Measurements from ENCODE around the gene OR5AP2. TPM values are rescaled to one million over a fixed set of nuclear protein-coding genes. Genes with fewer than 3 reads are reported as not detected.
"Not testable (repeated sequence)": the region's sequence is repeated elsewhere in the genome, so short reads cannot be mapped to it uniquely, and the experiment has no call there.

OR5AP2 gene
- not detected for total RNA-seq

DNA sequence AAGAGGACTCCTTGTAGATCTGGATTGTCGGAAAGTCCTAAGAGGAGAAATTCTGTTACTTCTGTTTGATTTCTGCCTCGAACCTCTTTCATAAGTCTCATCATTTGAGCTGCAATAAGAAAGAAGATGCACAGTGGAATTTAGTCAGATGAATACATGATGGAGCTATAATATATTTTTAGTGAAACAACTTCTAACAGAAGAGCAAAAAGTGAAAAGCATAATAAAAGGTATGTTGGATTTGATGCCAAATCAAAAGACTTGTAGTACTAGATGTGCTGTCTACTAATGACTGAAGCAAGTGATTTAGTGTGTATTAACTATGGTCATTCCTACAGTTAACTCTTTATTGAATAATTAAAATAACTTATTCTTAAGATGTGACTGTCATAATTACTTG, at the start of gene OR5AP2:
OR5AP2 (minus strand) TSS at position 101 of the 400 bp plus-strand sequence; CDS start at position 101, 0 bp downstream.
- H3K27me3 ChIP-seq (replicated peaks; ENCODE audit: insufficient read depth): no peaks in the 10 kb centered on the region
- H3K4me3 ChIP-seq: no peak within 1 kb of the TSS
- H3K36me3 ChIP-seq: no peaks in the 10 kb centered on the region
- H3K9me3 ChIP-seq: no peaks in the 10 kb centered on the region
- no peak within 1 kb of the TSS for H3K27ac ChIP-seq
- intact Hi-C loops (cut with DNase I): no loop called here
- H3K4me1 ChIP-seq (replicated peaks): no peaks in the 10 kb centered on the region
- TF ChIP-seq POLR2A (IDR thresholded peaks at IDR 0.05): no peak
- TF ChIP-seq, protein P1, sequence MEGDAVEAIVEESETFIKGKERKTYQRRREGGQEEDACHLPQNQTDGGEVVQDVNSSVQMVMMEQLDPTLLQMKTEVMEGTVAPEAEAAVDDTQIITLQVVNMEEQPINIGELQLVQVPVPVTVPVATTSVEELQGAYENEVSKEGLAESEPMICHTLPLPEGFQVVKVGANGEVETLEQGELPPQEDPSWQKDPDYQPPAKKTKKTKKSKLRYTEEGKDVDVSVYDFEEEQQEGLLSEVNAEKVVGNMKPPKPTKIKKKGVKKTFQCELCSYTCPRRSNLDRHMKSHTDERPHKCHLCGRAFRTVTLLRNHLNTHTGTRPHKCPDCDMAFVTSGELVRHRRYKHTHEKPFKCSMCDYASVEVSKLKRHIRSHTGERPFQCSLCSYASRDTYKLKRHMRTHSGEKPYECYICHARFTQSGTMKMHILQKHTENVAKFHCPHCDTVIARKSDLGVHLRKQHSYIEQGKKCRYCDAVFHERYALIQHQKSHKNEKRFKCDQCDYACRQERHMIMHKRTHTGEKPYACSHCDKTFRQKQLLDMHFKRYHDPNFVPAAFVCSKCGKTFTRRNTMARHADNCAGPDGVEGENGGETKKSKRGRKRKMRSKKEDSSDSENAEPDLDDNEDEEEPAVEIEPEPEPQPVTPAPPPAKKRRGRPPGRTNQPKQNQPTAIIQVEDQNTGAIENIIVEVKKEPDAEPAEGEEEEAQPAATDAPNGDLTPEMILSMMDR (IDR thresholded peaks at IDR 0.05): no peak
- no peak for TF ChIP-seq POLR2AphosphoS5 (IDR thresholded peaks at IDR 0.05)
- 82% methylated on average over 2 of the region's 2 CpGs for WGBS
- no peak for DNase-seq (ENCODE audit: low spot score)

DNA sequence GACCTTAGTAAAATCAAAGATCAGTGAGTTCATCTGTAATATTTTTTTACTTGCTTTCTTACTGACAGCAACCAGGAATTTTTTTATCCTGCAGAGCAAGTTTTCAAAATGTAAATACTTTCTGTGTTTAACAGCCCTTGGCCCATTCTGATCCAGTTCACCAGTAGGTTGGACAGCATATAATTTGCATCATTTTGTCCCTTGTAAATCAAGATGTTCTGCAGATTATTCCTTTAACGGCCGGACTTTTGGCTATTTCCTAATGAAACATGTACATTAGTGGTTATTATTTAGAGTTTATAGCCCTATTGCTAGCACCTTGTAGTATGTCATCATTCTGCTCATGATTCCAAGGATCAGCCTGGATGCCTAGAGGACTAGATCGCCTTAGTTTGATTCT, 48.9 kb upstream of the OR5AP2 start:
- H3K36me3 ChIP-seq; DNase-seq (ENCODE audit: low spot score); H3K4me3 ChIP-seq; H3K4me1 ChIP-seq (replicated peaks); H3K27ac ChIP-seq; H3K27me3 ChIP-seq (replicated peaks; ENCODE audit: insufficient read depth); H3K9me3 ChIP-seq; intact Hi-C loops (cut with DNase I): not testable (repeated sequence)
- peak; percentile 55 for TF ChIP-seq POLR2AphosphoS5 (IDR thresholded peaks at IDR 0.05)
- WGBS: 23% methylated on average over 3 of the region's 3 CpGs

DNA sequence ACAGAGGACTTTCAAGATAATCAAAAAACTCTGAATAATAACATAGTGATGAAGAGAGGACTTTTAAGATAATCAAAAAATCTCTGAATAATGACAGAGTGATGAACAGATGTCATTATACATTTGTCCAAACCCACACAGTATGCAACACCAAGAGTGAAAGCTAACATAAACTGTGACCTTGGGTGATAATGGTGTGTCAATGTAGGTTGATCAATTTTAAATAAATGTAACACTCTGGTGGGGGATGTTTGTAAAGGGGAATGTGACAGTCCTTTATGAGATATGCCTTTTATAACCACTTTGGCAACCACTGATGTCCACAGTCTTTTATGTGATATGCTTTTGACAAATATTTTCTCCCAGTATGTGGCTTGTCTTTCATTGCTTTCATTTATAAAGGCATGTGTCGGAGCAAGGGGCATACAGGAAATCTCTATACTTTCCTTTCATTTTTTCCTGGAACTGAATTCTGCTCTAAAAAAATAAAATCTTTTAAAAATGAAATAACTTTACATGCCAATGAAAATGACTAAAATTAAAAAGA, 46.4 kb upstream of the OR5AP2 start:
- no peak for DNase-seq (ENCODE audit: low spot score)

DNA sequence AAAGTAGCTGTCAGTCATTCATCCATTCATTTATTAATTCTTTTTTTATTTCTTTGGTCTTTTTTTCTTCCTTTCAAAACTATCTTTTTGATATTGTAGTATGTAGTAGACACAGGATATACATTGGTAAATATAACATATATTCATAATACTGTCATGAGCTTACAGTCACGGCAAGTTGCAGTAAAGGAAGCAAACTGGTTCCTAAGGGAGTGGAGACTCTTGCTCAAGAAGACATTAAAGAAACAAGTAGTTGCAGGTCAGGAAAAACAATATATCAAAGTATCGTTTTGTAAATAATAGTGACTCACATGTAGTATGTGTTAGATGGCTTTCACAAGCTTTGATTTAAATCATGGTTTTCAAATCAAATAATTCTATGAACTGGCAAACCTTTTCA, 28.7 kb upstream of the OR5AP2 start:
- TF ChIP-seq, protein P1 (IDR thresholded peaks at IDR 0.05): no peak
- no peak for TF ChIP-seq POLR2AphosphoS5 (IDR thresholded peaks at IDR 0.05)
- no peak for TF ChIP-seq POLR2A (IDR thresholded peaks at IDR 0.05)
- no peak for DNase-seq (ENCODE audit: low spot score)
- no peak overlapping the region for H3K27ac ChIP-seq
- H3K9me3 ChIP-seq: no peaks in the 10 kb centered on the region
- H3K36me3 ChIP-seq: no peaks in the 10 kb centered on the region
- no peaks in the 10 kb centered on the region for H3K4me1 ChIP-seq (replicated peaks)
- WGBS: 74% methylated on average over 2 of the region's 2 CpGs
- H3K4me3 ChIP-seq: no peak overlapping the region
- H3K27me3 ChIP-seq (replicated peaks; ENCODE audit: insufficient read depth): no peaks in the 10 kb centered on the region
- intact Hi-C loops (cut with DNase I): no loop called here

More for the DNA sequence above, 46.4 kb upstream of the OR5AP2 start:
- Histone ChIP-seq H3K4me1 (replicated peaks) (no peaks in the 10 kb centered on the region), H3K4me3 (no peak overlapping the region), H3K9me3 (no peaks in the 10 kb centered on the region), H3K36me3 (no peaks in the 10 kb centered on the region), H3K27ac (no peak overlapping the region), H3K27me3 (replicated peaks; ENCODE audit: insufficient read depth) (no peaks in the 10 kb centered on the region)
- intact Hi-C loops (cut with DNase I): no loop called here
- WGBS: 56% methylated on average over 1 of the region's 1 CpG
- TF ChIP-seq POLR2AphosphoS5 (IDR thresholded peaks at IDR 0.05): no peak
- TF ChIP-seq, protein P1 (IDR thresholded peaks at IDR 0.05): no peak
- no peak for TF ChIP-seq POLR2A (IDR thresholded peaks at IDR 0.05)

DNA sequence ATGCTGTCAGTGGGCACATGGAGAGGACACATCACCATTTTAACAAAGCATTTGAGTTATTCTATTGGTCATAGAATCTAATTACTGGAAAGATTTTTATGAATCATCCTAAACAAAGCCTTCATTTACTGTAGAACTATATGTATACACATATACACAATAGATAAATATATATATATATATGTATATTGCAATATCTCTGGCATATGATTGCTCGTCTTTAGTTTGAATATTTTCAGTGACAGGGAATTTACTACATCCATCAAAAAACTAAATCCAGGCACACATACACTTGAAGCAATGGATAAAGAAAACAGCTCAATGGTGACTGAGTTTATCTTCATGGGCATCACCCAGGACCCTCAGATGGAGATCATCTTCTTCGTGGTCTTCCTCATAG, 21.1 kb upstream of the OR5AP2 start, which contains the start of gene OR5AR1:
OR5AR1 (plus strand) TSS at position 301 of the 400 bp plus-strand sequence; CDS start at position 301, 0 bp downstream.
- Histone ChIP-seq H3K4me1 (replicated peaks) (no peaks in the 10 kb centered on the region), H3K9me3 (no peaks in the 10 kb centered on the region), H3K36me3 (no peaks in the 10 kb centered on the region), H3K27me3 (replicated peaks; ENCODE audit: insufficient read depth) (no peaks in the 10 kb centered on the region), H3K4me3 (no peak within 1 kb of the TSS), H3K27ac (no peak within 1 kb of the TSS)
- intact Hi-C loops (cut with DNase I): no loop called here
- TF ChIP-seq, protein P1 (IDR thresholded peaks at IDR 0.05): no peak
- TF ChIP-seq POLR2AphosphoS5 (IDR thresholded peaks at IDR 0.05) (no peak), POLR2A (IDR thresholded peaks at IDR 0.05) (no peak)
- no peak for DNase-seq (ENCODE audit: low spot score)
- 84% methylated on average over 2 of the region's 2 CpGs for WGBS

Data from prostate gland (tissue), 2 donors.